Epidermal melanocyte (primary cell): ENCODE results near the gene KRTAP10-5.
"Not testable (repeated sequence)": the region's sequence is repeated elsewhere in the genome, so short reads cannot be mapped to it uniquely, and the experiment has no call there.

Experiments used
- DNase-seq: peaks from one replicate; pipeline ENCODE4 v3.0.0; 2011; ENCODE audit warnings: low spot score; ENCODE audit not compliant: insufficient read length

The KRTAP10-5 gene

DNA sequence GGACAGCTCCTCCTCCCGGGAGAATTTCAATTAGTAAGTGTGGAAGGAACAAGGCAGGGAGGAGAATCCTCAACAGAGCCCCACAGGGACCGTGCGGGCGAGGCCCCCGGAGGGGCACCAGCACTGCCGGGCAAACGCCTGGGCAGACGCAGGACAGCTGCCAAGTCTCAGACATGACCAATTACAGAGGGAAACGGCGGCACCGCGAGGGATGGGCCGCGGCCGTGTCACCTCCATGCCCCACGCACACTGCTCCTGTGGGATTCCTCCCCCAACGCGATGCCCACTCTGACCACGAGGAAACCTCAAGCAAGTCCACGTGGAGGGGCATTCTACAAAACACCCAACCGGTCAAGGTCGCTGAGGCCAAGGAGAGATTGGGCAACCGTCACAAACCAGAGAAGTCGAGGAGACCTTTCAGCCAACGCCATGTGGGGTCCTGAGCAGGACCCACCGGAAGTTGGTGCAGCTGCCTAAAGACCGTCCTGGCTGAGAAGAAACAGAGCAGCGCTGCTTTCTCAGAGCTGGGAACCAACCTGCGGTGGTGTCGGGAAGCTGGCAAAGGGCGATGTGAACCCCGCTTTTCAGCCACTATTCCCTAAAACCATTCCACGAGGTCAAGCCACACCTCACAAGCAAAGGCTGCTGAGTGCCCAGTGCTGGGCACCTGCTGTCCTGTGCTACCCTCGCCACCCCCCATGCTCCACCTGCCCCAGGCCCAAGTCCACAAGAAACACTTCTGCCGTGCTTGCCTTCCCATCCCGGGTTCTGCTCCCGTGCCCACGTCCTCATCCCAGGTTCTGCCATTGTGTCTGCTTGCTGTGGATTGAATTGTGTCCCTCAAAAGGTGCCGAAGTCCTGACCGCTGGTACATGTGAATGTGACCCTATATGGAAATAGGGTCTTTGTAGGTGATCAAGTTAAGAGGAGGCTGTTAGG is 8.3 kb downstream of the KRTAP10-5 start:
- DNase-seq: no peak

DNA sequence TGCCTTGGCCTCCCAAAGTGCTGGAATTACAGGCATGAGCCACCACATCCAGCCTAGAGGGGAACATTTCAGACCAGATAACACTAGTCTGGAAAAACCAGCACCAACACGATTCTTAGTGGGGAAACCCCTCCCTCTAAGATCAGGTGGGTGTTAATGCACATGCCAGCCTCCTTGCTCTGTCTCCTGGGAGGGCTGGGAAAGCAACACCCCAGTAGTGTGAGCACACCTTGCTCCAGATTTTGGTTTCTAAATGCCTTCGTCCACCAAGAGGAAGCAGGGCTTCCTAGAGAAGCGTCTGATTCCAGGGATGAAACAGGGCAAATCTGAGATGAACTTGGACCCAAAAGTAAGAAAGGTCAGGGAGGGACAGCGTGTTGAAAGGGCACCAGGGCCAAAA is 9.1 kb downstream of the KRTAP10-5 start:
- DNase-seq: no peak

DNA sequence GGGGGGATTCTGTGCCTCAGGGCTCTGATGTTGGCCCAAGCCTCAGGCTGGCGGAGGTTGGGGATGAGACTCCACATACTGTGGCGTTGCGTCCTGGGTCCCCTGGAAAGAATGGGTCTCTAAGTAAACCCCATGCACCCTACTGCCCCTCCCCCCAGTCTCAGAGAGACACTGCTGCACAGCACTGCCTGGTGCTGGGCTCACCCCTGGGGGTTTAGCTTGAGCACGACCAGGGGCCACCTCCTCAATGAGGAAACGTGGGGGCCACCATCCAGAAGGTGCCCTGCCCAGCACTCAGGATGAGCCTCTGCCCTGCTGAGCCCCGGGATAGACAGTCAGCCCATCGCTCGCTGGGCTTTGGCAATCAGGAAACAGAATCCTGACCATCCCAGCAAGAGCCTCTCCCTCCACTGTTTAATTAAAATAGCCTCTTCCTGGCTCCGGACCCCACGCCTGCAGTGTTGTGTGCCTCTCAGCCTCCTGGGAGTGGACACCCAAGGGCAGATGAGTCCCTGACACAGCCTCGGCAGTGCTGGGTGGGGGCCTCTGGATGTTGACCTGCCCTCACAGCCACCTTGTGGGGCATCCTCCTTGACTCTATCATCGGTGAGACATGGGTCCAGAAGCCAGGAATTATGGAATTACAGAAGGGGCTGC is 10.4 kb downstream of the KRTAP10-5 start:
- no peak for DNase-seq

DNA sequence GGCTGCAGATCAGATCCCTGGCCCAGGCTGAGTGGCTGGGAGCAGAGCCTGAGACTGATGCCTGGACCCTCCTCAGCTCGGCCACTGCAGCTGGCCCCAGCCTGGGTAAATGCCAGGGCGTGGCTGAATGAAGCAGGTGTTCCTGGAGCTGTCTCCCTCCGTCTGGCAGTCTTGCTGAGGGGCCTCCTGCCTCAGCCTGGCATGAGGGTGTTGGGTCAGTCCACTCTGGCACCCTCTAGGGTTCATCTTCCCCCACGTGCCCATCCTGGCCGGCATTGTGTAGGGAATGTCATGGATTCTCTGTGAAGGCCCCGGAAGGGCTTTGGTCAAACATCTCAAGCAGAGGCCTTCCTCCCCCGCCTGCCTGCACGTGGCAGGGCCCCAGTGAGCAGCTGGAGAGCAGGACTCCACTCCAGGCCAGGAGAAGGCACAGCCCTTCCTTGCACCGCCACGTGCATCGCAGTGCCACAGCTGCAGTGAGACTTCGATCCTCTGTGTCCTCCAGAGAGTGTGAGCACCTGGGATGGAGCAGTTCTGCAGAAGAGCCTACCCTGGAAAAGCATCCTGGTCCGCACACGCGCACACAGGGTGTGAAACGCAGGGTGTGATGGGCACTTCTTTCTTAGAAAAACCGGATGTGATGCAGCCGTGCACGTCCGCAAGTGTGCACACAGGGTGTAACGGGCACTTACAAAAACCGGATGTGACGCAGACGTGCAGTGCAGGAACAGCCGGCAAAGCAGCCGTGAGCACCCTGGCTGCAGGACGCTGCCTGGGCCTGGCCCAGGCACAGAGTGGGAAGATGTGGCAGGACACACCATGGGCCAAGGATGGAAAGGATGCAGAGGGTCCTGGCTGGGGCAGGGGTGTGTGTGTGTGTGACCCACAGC is 11.5 kb downstream of the KRTAP10-5 start:
- DNase-seq: no peak

DNA sequence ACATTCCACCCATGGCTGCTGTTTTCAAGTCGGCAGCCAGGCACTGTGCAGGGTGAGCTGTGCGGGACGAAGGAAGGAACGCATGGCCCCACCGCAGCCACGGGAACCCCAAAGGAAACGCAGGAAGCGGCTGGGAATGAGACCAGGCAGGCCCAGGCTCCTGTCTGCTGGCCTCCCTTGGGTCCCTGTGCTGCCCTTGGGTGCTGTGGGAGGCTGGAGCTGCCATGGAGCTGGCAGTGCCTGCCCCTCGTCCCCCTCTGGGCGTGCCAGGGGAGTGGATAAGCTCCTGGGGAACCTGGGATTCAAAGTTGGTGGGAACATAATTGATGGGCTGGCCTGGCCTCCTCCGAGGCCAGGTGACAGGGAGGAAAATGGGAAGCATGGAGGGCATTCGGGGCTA is 12.1 kb downstream of the KRTAP10-5 start:
- no peak for DNase-seq

DNA sequence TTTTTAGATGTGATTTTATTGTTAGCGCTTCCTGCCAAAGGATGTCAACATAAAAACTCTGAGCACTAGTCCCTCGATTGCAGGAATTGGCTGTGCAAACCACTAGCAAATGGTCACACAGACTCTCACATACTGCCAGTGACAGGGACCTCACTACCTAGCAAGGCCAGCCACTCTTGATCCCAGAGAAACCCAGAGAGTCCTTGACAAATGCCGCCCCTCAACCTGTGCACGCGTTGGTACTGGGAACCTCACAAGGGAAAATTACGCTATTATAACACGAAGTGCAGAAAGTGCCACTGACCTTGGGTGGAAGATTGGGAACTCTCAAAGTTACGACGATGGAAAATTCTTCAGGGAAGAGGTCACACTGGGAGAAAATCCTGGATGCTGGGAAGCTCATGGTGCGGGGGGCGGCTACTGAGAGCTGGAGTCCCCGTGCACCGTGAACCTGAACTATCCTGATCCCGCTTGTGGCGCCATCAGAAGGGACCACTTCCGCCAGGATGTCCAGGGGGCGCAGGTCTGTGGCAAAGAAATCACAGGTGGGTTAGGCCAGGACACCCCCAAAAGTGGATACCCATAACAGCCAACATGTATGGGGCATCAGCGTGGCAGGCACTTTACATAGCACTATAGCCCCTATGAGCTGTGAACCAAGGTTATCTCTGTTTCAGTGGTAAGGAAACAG is 12.8 kb downstream of the KRTAP10-5 start:
- DNase-seq: no peak

DNA sequence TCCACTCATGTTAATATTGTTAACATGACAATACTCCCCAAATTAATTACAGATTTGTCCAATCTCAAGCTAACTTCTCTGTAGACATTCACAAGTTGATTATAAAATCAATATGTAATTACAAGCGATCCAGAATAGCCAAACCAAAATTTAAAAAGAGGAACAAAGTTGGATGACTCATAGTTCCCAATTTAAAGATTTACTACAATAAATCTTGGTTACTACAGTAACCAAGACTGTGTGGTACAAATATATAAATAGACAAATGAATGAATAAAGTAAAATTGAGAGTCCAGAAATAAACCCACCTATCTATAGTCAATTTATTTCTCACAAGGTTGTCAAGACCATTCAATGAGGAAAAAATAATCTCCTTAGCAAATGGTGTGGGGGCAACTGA is 14.0 kb downstream of the KRTAP10-5 start:
- no peak for DNase-seq

DNA sequence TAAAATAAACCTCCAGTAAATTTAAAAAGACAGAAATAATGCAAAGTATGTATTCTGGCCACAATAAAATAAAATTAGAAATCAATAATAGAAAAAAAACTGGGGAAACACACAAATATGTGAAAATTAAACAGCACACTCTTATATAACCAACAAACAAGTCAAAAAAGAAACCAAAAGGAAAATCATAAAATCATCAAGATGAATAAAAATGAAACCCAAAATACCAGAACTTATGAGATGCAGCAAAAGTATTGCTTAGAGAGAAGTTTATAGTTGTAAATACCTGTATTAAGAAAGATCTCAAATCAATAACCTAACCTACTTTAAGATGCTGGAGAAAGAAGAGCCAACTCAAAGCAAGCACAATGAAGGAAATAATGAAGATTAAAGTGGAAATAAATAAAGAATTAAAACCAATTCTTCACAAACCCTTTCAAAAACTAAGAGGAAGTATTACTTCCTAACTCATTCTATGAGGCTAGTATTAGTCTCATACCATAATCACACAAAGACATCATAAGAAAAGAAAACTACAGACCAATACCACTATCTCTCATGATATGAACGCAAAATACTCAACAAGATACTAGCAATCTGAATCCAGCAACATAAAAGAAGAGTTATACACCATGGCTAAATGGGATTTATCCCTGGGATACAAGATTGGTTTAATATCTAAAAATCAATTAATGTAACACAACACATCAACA is 15.4 kb downstream of the KRTAP10-5 start:
- no peak for DNase-seq

DNA sequence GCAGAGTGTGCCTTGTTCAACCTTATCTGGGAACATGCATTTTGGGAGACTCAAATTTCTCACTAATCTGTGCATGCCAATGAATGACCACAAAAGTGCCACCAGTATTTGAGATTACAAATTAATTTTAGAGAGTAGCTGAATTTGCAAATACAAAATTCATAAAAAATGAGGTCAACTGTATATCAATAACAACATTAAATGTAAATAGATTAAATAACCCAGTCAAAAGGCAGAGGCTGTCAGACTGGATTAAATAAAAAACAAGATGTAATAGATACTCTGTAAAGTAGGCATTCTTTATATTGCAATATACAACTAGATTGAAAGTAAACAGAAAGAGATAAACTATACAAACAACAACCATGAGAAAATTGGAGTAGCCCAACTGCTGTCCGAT is 16.3 kb downstream of the KRTAP10-5 start:
- DNase-seq: no peak

DNA sequence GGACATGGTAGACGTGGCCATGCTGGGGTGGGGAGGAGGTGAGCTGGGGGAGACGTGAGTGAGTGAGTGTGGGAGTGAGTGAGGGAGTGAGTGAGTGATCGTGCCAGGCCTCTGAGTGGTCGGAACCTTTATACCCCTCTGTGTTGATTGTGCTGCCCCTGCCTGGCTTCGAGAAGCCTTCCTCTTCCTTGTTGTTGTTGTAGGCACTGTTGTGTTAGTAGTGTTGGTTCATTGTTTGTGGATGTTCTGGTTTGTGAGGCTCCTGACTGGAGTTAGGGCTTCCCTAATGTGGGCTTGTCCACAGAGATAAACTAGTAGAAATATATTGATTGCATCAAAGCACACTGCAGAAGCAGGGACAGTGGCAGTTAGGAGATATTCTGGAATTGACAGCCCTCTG is 21.7 kb downstream of the KRTAP10-5 start, which contains the start of gene KRTAP10-3:
KRTAP10-3 (minus strand) TSS at position 101 of the 400 bp plus-strand sequence; CDS start at position 21, 80 bp downstream.
- no peak for DNase-seq

DNA sequence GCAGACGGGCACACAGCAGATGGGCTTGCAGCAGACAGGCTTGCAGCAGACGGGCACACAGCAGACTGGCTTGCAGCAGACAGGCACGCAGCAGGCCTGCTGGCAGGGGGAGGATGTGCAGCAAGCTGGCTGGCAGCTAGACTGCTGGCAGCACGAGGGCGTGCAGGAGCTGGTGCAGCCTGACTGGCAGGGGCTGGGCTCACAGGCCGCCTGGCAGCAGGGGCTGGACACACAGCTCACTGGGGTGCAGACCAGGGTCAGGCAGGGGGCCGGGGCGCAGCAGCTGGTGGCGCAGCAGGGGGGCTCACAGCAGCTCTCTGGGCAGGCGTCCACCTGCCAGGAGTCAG is 22.1 kb downstream of the KRTAP10-5 start:
- DNase-seq: not testable (repeated sequence)

DNA sequence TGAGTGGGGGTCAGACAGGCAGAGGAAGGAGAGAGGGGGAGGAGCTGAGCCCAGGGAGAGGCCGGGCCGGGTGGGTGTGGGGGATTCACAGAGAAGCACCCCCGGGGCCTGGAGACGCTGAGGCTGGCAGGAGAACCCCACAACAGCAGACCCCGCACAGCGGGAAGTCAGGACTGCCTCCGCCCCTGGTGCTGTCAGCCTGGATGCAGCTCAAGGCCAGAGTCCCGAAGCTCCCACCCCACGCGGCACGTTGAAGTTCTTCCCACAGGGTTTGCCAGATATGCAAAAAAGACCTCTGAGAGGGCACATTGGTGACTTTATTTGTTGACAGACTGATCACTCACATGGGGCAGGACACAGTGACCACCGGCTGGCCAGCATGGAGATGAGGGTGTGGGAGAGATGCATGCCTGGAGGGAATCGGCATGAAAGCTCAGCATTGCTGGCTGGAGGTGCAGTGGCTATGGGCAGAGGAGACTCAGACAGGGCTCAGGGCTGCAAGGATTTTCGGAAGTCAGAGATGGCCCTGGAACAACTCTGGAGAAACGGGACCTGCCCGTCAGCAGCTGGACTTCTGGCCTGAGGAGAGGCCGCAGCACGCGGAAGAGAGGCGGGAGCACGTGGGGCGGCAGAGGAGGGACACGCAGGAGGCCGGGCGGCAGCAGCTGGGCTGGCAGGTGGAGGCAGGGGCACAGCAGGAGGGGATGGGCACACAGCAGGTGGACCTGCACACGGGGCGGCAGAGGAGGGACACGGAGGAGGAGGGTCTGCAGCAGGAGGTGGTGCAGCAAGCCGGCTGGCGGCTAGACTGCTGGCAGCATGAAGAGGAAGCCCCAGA is 22.7 kb downstream of the KRTAP10-5 start:
- DNase-seq: no peak

DNA sequence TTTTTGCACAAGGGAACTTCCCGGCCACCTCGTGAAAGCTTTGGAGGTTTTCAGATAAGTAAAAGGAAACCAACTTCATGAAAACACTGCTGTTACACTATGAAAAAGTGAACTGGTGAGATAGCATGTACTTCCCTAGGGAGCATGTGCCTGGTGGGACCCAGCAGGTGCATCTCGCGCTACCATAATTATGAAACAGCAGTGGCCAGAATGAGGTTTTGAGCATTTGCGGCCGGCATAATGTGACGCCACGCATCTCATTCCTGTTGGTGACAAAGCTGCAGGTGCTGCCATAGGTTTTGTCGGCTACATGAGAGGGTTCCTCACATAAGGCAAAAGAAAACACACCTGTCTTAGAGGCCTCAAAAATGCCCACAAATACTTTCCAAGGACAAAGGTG is 23.5 kb downstream of the KRTAP10-5 start:
- DNase-seq: no peak

DNA sequence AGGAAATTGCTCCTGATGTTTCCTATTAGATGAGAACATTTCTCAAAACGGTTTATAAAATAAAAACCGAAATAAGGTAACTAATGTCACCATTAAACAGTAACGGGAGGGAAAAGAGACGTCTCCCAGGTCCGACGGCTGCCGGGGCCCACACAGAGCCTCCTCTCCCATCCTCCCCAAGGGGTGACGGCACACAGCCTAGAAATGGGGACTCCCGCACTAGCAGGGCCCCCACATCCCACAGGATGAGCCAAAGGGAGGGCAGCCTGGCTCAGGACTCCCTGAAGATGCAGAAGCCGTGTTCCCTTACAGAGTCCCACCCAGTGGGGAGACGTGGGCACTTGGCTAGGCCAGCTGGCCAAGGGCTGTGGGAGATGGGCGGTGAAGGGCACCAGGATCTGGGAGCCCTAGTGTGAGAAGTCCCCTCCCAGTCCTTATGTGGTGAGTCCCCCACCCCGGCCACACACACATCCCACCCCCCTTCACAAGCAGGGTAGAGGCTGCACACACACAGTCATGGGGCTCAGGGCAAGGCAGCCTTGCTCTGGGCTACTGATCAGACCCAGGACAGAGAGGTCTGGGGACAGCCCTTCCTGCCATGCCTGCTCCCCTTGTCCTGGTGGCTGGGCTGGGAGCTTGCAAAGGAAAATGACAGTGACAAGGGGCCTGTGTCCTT is 25.1 kb downstream of the KRTAP10-5 start:
- no peak for DNase-seq

DNA sequence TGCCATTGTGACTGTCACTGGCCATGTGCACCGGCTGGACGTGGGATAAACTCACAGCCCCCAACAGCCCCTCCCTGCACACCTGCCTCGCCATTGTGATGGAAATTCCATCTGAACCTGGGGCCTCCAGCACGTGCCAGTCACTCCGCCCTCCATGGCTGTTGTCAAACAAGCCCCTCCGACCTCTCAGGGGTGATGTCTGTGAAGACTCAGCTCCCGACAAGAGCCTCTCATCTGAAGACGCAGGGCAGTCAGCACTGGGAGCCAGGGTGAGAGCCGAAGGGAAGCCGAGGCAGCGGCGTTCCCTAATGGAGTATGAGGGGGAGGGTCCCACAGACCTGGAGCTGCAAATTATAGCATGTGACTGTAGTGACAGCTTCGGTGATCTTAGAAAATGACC is 27.7 kb downstream of the KRTAP10-5 start:
- no peak for DNase-seq

DNA sequence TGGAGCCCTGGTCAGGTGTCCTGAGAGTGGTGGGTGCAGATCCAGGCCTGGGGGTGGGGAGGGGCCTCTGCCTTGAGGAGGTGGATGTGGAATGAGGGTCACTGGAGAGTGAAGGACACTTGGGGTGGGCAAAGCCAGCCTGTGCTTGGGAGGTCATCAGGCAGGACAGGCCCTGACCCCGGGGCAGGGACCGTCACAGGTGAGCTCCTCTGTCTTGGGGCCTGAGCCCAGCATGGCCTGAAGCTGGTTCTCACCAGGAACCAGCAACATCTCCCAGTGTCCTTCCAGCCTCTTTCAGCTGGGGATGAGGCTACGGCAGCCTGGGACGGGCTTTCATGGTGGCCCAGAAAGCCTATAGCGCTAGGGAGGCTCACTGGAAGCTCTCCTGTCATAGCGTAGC is 28.3 kb downstream of the KRTAP10-5 start:
- DNase-seq: no peak

DNA sequence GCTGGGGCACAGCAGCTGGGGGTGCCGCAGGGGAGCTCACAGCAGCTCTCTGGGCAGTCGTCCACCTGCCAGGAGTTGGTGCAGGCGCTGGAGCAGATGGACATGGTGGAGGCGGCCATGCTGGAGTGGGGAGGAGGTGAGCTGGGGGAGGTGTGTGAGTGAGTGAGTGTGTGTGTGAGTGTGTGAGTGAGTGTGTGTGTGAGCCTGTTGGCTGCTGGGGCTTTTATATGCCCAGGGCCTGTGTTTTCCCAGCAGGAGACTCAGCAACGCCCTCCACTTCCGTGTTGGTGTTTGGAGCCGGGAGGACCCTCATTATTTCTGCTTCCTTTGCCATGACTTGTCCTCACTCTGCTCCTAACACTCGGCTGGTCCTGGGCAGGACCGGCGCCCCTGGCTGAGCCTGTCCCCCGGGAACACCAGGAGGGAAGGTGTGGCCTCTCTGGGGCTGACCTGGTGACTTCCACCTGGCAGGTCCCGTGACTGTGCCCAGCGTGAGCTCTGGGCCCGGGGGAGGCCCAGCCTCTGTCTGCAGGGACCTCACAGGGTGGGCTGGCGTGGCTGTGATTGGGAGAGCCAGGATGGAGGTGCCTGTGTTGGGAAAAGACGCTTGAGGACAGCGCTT is 29.0 kb downstream of the KRTAP10-5 start, which contains the start of gene KRTAP10-2:
KRTAP10-2 (minus strand) TSS at position 166 of the 622 bp plus-strand sequence; CDS start at position 119, 47 bp downstream.
- no peak for DNase-seq

DNA sequence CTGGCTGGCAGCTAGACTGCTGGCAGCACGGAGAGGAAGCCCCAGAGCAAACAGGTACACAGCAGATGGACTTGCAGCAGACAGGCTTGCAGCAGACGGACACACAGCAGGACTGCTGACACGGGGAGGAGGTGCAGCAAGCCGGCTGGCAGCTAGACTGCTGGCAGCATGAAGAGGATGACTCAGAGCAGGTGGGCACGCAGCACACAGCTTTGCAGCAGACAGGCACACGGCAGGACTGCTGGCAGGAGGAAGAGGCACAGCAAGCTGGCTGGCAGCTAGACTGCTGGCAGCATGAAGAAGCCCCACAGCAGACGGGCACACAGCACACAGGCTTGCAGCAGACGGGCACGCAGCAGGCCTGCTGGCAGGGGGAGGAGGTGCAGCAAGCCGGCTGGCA is 29.6 kb downstream of the KRTAP10-5 start:
- DNase-seq: no peak
